Measurements from ENCODE around the gene NXPH1.

GRCh38 chr7:8465338-8465737 lies 31.9 kb downstream of the NXPH1 start:
- TF ChIP-seq RAD21 (IDR thresholded peaks at IDR 0.05; ENCODE audit: low read depth) (no peak), CEBPB (IDR thresholded peaks at IDR 0.05) (no peak), MAX (IDR thresholded peaks at IDR 0.05) (no peak), FOXM1 (IDR thresholded peaks at IDR 0.05; ENCODE audit: borderline replicate concordance, low read depth) (no peak), REST (IDR thresholded peaks at IDR 0.05; ENCODE audit: low read depth) (no peak)
